Measurements from ENCODE around the gene PTRH2. TPM values are rescaled to one million over a fixed set of nuclear protein-coding genes. Genes with fewer than 3 reads are reported as not detected.
A peak's percentile ranks its signal among the peaks of the same experiment; 100 is the strongest.

PTRH2 gene
- total RNA-seq, 1 donor from 2014 or later = 29.9 TPM

GRCh38 chr17:59753522-59754467, 46.6 kb upstream of the PTRH2 start:
- TF ChIP-seq CTCF (IDR thresholded peaks at IDR 0.05) = peak; percentile 20
- Mint-ChIP-seq H3K4me3 (no peak overlapping the region), H3K27me3 (no peaks in the 10 kb centered on the region), H3K4me1 (peaks cover 18% of the 10 kb centered on the region), H3K27ac (peak overlapping the region; percentile 65), H3K36me3 (ENCODE audit: low read depth) (peaks cover 20% of the 10 kb centered on the region), H3K9me3 (no peaks in the 10 kb centered on the region)
- ATAC-seq (ENCODE audit: low read depth) (peak; percentile 96), DNase-seq (no peak)
- ChIA-PET POLR2A (interaction anchor here (0.6 to 6.6 kb wide), 16 partner anchors 13 to 157 kb away, joined by 3 to 137 read pairs (median 6); partner anchors contain the start of genes CLTC, RPS6KB1 and TUBD1), CTCF (interaction anchor here (0.6 to 4.3 kb wide), 22 partner anchors 8 to 443 kb away, joined by 3 to 53 read pairs (median 6); partner anchors contain the start of gene CLTC)
- intact Hi-C loops (cut with micrococcal nuclease) = loop anchor here (1.0 to 5.0 kb wide), 6 partner anchors 33 to 283 kb away; partner anchors contain the start of gene TUBD1

DNA sequence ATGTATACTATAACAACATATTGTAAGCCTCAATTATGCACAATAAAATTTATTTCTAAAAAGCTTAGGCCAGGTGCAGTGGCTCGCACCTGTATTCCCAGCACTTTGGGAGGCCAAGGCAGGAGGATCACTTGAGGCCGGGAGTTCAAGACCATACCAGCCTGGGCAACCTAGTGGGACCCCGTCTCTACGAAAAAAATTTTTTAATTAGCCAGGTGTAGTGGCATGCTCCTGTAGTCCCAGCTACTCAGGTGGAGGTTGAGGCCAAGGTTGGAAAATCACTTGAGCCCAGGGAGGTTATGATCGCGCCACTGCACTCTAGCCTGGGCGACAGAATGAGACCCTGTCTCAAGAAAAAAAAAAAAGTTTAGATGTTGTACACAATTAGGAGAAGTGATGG, 45.7 kb upstream of the PTRH2 start:
- CTCF ChIA-PET = interaction anchor here (0.8 to 4.3 kb wide), 16 partner anchors 10 to 442 kb away, joined by 3 to 53 read pairs (median 6); partner anchors contain the start of genes CLTC, RPS6KB1 and TUBD1
- TF ChIP-seq CTCF (IDR thresholded peaks at IDR 0.05) = no peak
- peaks cover 18% of the 10 kb centered on the region for H3K4me1 Mint-ChIP-seq
- H3K9me3 Mint-ChIP-seq = no peaks in the 10 kb centered on the region
- DNase-seq = no peak
- no peaks in the 10 kb centered on the region for H3K27me3 Mint-ChIP-seq
- intact Hi-C loops (cut with micrococcal nuclease) = loop anchor here (1.0 to 5.0 kb wide), 6 partner anchors 33 to 284 kb away; partner anchors contain the start of gene TUBD1
- ATAC-seq (ENCODE audit: low read depth) = no peak
- H3K4me3 Mint-ChIP-seq = no peak overlapping the region
- H3K36me3 Mint-ChIP-seq (ENCODE audit: low read depth) = peaks cover 16% of the 10 kb centered on the region
- H3K27ac Mint-ChIP-seq = peak overlapping the region; percentile 65
- POLR2A ChIA-PET = interaction anchor here (0.6 to 6.6 kb wide), 11 partner anchors 30 to 140 kb away, joined by 3 to 137 read pairs (median 11); partner anchors contain the start of genes CLTC, RPS6KB1 and TUBD1

GRCh38 chr17:59752446-59752845, 45.2 kb upstream of the PTRH2 start:
- Mint-ChIP-seq H3K27me3 (no peaks in the 10 kb centered on the region), H3K9me3 (no peaks in the 10 kb centered on the region), H3K4me3 (no peak overlapping the region), H3K27ac (peak overlapping the region; percentile 56), H3K36me3 (ENCODE audit: low read depth) (peaks cover 15% of the 10 kb centered on the region), H3K4me1 (peaks cover 18% of the 10 kb centered on the region)
- POLR2A ChIA-PET = interaction anchor here (0.6 to 6.6 kb wide), 7 partner anchors 31 to 133 kb away, joined by 3 to 137 read pairs (median 18); partner anchors contain the start of gene CLTC
- CTCF ChIA-PET = interaction anchor here (0.8 to 4.3 kb wide), 12 partner anchors 11 to 147 kb away, joined by 3 to 53 read pairs (median 8); partner anchors contain the start of genes RPS6KB1, TUBD1 and VMP1
- ATAC-seq (ENCODE audit: low read depth) (no peak), DNase-seq (no peak)
- intact Hi-C loops (cut with micrococcal nuclease) = loop anchor here (2.0 to 5.0 kb wide), 2 partner anchors 160 to 284 kb away; no protein-coding TSS in a partner anchor
- no peak for TF ChIP-seq CTCF (IDR thresholded peaks at IDR 0.05)

DNA sequence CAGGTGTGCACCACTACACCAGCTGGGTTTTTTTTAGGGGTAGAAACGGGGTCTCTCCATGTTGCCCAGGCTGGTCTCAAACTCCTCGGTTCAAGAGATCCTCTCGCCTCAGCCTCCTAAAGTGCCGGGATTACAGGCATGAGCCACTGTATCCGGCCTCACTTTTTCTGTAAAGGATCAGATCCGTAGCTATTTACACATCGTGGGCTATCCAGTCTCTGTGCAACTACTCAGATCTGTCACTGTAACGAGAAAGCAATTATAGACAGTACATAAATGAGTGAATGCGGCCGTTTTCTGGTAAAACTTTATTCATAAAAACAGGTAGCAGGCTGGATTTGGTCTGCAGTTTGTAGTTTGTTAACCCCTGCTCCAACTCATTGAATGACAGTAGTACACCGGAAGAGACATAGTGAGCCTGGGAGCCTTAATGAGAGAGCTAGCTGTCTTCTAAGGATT, 44.8 kb upstream of the PTRH2 start:
- Mint-ChIP-seq H3K36me3 (ENCODE audit: low read depth) (peaks cover 14% of the 10 kb centered on the region), H3K4me3 (no peak overlapping the region), H3K9me3 (no peaks in the 10 kb centered on the region), H3K4me1 (peaks cover 20% of the 10 kb centered on the region), H3K27ac (peak overlapping the region; percentile 56), H3K27me3 (no peaks in the 10 kb centered on the region)
- DNase-seq (no peak), ATAC-seq (ENCODE audit: low read depth) (no peak)
- CTCF ChIA-PET = interaction anchor here (0.8 to 4.3 kb wide), 11 partner anchors 11 to 147 kb away, joined by 3 to 53 read pairs (median 7); partner anchors contain the start of genes RPS6KB1, TUBD1 and VMP1
- intact Hi-C loops (cut with micrococcal nuclease) = loop anchor here (2.0 to 5.0 kb wide), 2 partner anchors 160 to 285 kb away; no protein-coding TSS in a partner anchor
- no peak for TF ChIP-seq CTCF (IDR thresholded peaks at IDR 0.05)
- POLR2A ChIA-PET = interaction anchor here (1.1 to 6.6 kb wide), 6 partner anchors 34 to 133 kb away, joined by 3 to 137 read pairs (median 20); partner anchors contain the start of gene CLTC
